H1 (cell line): ENCODE measurements around the gene VPS37C. TPM values are rescaled to one million over a fixed set of nuclear protein-coding genes. Genes with fewer than 3 reads are reported as not detected.

Experiments used
- CTCF ChIA-PET: fragments of 300-600 bp; sonication (Branson Sonifier 250); formaldehyde crosslinking; loops from one replicate; lab custom pipeline; 2021; ENCODE audit not compliant: partially characterized antibody; lab: Charles Lee
- POLR2A ChIA-PET: fragments of 300-600 bp; sonication (Branson Sonifier 250); formaldehyde crosslinking; loops from one replicate; lab custom pipeline; 2021; ENCODE audit warnings: inconsistent platforms; ENCODE audit not compliant: partially characterized antibody; lab: Charles Lee
- DNase-seq, 2 experiments: peaks; one replicate each; pipeline versions ENCODE4 v3.0.0 to v3.0.0-alpha.2; 2010 to 2022; ENCODE audit warnings: low spot score in 2 of 2, low read depth in 1 of 2, mixed read lengths in 1 of 2
- FAIRE-seq: peaks from 2 replicates; lab custom pipeline; 2011; peaks lifted over from hg19 to GRCh38; lab: Jason Lieb, UNC
- H2AFZ ChIP-seq: 2 replicates; pipeline ENCODE4 v1.8.1; 2012; ENCODE audit warnings: low read length, inconsistent platforms
- H2AK5ac ChIP-seq: 2 replicates; pipeline ENCODE4 v1.6.1; 2013; ENCODE audit warnings: low read depth, low read length
- H2BK120ac ChIP-seq: replicated peaks from 2 replicates; pipeline ENCODE3; 2013; ENCODE audit warnings: low read depth, low read length, inconsistent platforms
- H2BK12ac ChIP-seq: 2 replicates; pipeline ENCODE4 v1.6.1; 2013; ENCODE audit warnings: low read depth, low read length
- H2BK15ac ChIP-seq: 2 replicates; pipeline ENCODE4 v1.6.1; 2013; ENCODE audit warnings: low read length
- H2BK20ac ChIP-seq: 2 replicates; pipeline ENCODE4 v1.6.1; 2013; ENCODE audit warnings: low read length
- H2BK5ac ChIP-seq: 2 replicates; pipeline ENCODE4 v1.6.1; 2013; ENCODE audit warnings: low read depth, low read length
- H3K14ac ChIP-seq: 2 replicates; pipeline ENCODE4 v1.6.1; 2013; ENCODE audit warnings: inconsistent platforms; ENCODE audit not compliant: insufficient read length
- H3K18ac ChIP-seq: 2 replicates; pipeline ENCODE4 v1.6.1; 2013; ENCODE audit warnings: low read length; ENCODE audit errors: extremely low read depth
- H3K23ac ChIP-seq: 2 replicates; pipeline ENCODE4 v1.6.1; 2013; ENCODE audit warnings: inconsistent platforms; ENCODE audit not compliant: insufficient read length
- H3K23me2 ChIP-seq: 2 replicates; pipeline ENCODE4 v1.6.1; 2013; ENCODE audit warnings: low read depth, low read length
- H3K27ac ChIP-seq: 2 replicates; pipeline ENCODE4 v1.6.1; 2011; ENCODE audit warnings: low read depth, low read length, inconsistent platforms
- H3K27me3 ChIP-seq, 4 experiments: replicated peaks in 1 of 4; 1 replicate in 1 of 4; 2 replicates in 3 of 4; pipeline versions ENCODE4 v1.6.1 to v1.8.1; 2011 to 2013; ENCODE audit warnings: low read length in 3 of 4, mild to moderate bottlenecking in 3 of 4, inconsistent platforms in 2 of 4, mixed read lengths in 2 of 4, moderate library complexity in 1 of 4; ENCODE audit not compliant: control insufficient read depth in 3 of 4, insufficient read depth in 3 of 4; ENCODE audit errors: extremely low read depth in 1 of 4
- H3K36me3 ChIP-seq, 4 experiments: 2 replicates each; pipeline versions ENCODE4 v1.6.1 to v1.8.1; 2011 to 2013; ENCODE audit warnings: mild to moderate bottlenecking in 4 of 4, low read length in 3 of 4, moderate library complexity in 2 of 4, control low read depth in 1 of 4, inconsistent platforms in 1 of 4; ENCODE audit not compliant: insufficient read depth in 4 of 4, control insufficient read depth in 2 of 4
- H3K4ac ChIP-seq: replicated peaks from 2 replicates; pipeline ENCODE3; 2013; ENCODE audit warnings: low read length, low read depth, mixed read lengths, inconsistent platforms; ENCODE audit not compliant: insufficient read length
- H3K4me1 ChIP-seq, 4 experiments: replicated peaks in 1 of 4; 1 replicate in 1 of 4; 2 replicates in 3 of 4; pipeline versions ENCODE4 v1.6.1 to v1.8.1; 2011 to 2013; ENCODE audit warnings: low read length in 3 of 4, inconsistent platforms in 2 of 4, mixed read lengths in 1 of 4; ENCODE audit not compliant: insufficient read depth in 4 of 4, control insufficient read depth in 3 of 4
- H3K4me2 ChIP-seq, 2 experiments: 2 replicates each; pipeline versions ENCODE4 v1.6.1 to v1.8.1; 2011 to 2013; ENCODE audit warnings: low read depth in 2 of 2, low read length in 2 of 2, control low read depth in 1 of 2, inconsistent platforms in 1 of 2, mild to moderate bottlenecking in 1 of 2; ENCODE audit not compliant: insufficient read depth in 1 of 2
- H3K4me3 ChIP-seq, 4 experiments: fragments of 200-600, 300-600 bp in 1 of 4; sonication (generic), shearing (Covaris generic), sonication (Bioruptor Twin) in 1 of 4; 2 replicates each; pipeline versions ENCODE4 v1.5.1 to v1.8.1; 2011 to 2016; ENCODE audit warnings: low read length in 4 of 4, low read depth in 3 of 4, control low read depth in 2 of 4, inconsistent platforms in 2 of 4, mild to moderate bottlenecking in 2 of 4, mixed read lengths in 1 of 4, moderate library complexity in 1 of 4; ENCODE audit not compliant: insufficient read depth in 2 of 4; ENCODE audit errors: extremely low read depth in 1 of 4
- H3K56ac ChIP-seq: replicated peaks from 2 replicates; pipeline ENCODE3; 2013; ENCODE audit warnings: low read depth, mild to moderate bottlenecking, mixed read lengths, low read length, inconsistent platforms; ENCODE audit not compliant: insufficient read length
- H3K79me1 ChIP-seq: 2 replicates; pipeline ENCODE4 v1.6.1; 2013; ENCODE audit warnings: low read depth, low read length, control low read depth
- H3K79me2 ChIP-seq, 2 experiments: 2 replicates each; pipeline versions ENCODE4 v1.6.1 to v1.8.1; 2012 to 2013; ENCODE audit warnings: low read length in 2 of 2, mild to moderate bottlenecking in 2 of 2, inconsistent platforms in 1 of 2; ENCODE audit not compliant: insufficient read depth in 2 of 2, control insufficient read depth in 1 of 2
- H3K9ac ChIP-seq, 4 experiments: replicated peaks in 1 of 4; 1 replicate in 1 of 4; 2 replicates in 3 of 4; pipeline versions ENCODE4 v1.6.1 to v1.8.1; 2011 to 2013; ENCODE audit warnings: low read depth in 3 of 4, low read length in 3 of 4, control low read depth in 2 of 4, mild to moderate bottlenecking in 2 of 4, moderate library complexity in 2 of 4, inconsistent platforms in 1 of 4; ENCODE audit errors: extremely low read depth in 1 of 4
- H3K9me3 ChIP-seq, 2 experiments: 2 replicates each; pipeline versions ENCODE4 v1.6.1 to v1.8.1; 2012 to 2013; ENCODE audit warnings: mild to moderate bottlenecking in 2 of 2, moderate library complexity in 2 of 2, control low read depth in 1 of 2, inconsistent platforms in 1 of 2, low read depth in 1 of 2, low read length in 1 of 2, mixed read lengths in 1 of 2; ENCODE audit not compliant: insufficient read depth in 2 of 2
- H4K20me1 ChIP-seq, 2 experiments: replicated peaks in 1 of 2; 2 replicates each; pipeline versions ENCODE3 to v1.8.1; 2011 to 2013; ENCODE audit warnings: inconsistent platforms in 2 of 2, low read length in 2 of 2, mild to moderate bottlenecking in 1 of 2; ENCODE audit not compliant: insufficient read depth in 2 of 2, control insufficient read depth in 1 of 2
- H4K5ac ChIP-seq: 2 replicates; pipeline ENCODE4 v1.6.1; 2013; ENCODE audit warnings: low read length, low read depth, mixed read lengths, inconsistent platforms; ENCODE audit not compliant: insufficient read length
- H4K8ac ChIP-seq: 2 replicates; pipeline ENCODE4 v1.8.0; 2013; ENCODE audit warnings: mild to moderate bottlenecking, moderate library complexity, low read length, inconsistent platforms; ENCODE audit not compliant: insufficient read depth; ENCODE audit errors: extremely low read depth
- H4K91ac ChIP-seq: replicated peaks from 2 replicates; pipeline ENCODE3; 2013; ENCODE audit warnings: low read length, mixed read lengths, inconsistent platforms; ENCODE audit not compliant: insufficient read length
- EGR1 ChIP-seq: IDR thresholded peaks from 2 replicates; pipeline ENCODE4 v1.6.1; 2011; ENCODE audit warnings: low read depth, low read length, borderline replicate concordance
- WGBS, 2 experiments: shearing (Covaris generic) in 1 of 2; methylation state at CpG; one replicate each; pipeline versions ENCODE4 v1.1.6 to v1.1.7; 2013 to 2015; ENCODE audit warnings: low lambda C conversion rate in 2 of 2, mixed read lengths in 2 of 2, inconsistent platforms in 1 of 2, low coverage in 1 of 2, missing lambda C conversion rate in 1 of 2; ENCODE audit not compliant: insufficient replicate concordance in 2 of 2, insufficient coverage in 1 of 2, insufficient read length in 1 of 2; ENCODE audit errors: extremely low coverage in 1 of 2, missing lambda C conversion rate in 1 of 2; 5-methylcytosine and 5-hydroxymethylcytosine counted together
- polyA plus RNA-seq, 7 experiments: library from polyadenylated mRNA; depleted of rRNA in 3 of 7; stranded (reverse) in 5 of 7; unstranded in 2 of 7; fragments of >200 nt in 5 of 7; fragments of 200-250 nt in 2 of 7; gene quantifications; 1 replicate in 5 of 7; 2 replicates in 1 of 7; 4 replicates in 1 of 7; pipeline versions ENCODE4 v1.2.1 to v1.2.3, GENCODE V29; 2011 to 2013; ENCODE audit warnings: missing spikeins in 2 of 7, mixed read lengths in 2 of 7
- total RNA-seq: library from RNA; stranded (reverse); fragmentation: NEBNext Ultra II Directional; extraction: Animal tissue kit (Norgen Biotek cat#: 25700); gene quantifications from 2 replicates; pipeline ENCODE4 v1.2.1, GENCODE V29; 2021

The VPS37C gene
- total and polyA plus RNA-seq, 2 of the 8 experiments (the other 6 are each of a cell fraction or from before 2014, with no cell fraction given) = 12.9 to 21.0 TPM

DNA sequence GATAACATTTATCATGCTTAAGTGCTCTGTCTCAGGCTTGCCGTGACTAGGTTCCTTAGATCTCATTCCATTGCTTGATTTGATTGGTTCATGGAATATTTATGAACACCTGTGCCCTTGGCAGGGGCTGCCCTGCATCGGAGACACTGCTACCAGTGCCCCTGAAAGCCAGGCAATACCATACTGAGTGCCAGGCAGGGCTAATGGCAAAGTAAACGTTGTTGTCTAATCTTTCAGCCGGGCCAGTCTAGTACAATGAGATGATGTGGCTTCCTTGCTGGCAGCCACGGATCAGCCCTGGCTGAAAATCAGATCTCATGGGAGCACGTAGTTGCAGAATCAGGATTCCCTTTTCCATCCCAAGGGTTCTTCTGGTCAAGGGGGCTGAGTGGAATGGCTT, 37.1 kb upstream of the VPS37C start:
- H3K4me2 ChIP-seq = no peak overlapping the region
- H3K14ac ChIP-seq = no peak overlapping the region
- no peak overlapping the region for H2AK5ac ChIP-seq
- no peak overlapping the region for H2BK20ac ChIP-seq
- no peak overlapping the region for H3K56ac ChIP-seq
- no peak overlapping the region for H3K27ac ChIP-seq
- H3K23me2 ChIP-seq = no peaks in the 10 kb centered on the region
- H2BK5ac ChIP-seq = no peak overlapping the region
- no peaks in the 10 kb centered on the region for H3K36me3 ChIP-seq
- H3K18ac ChIP-seq = no peak overlapping the region
- no peaks in the 10 kb centered on the region for H4K20me1 ChIP-seq
- H3K4me1 ChIP-seq = peaks cover 0 to 8% (median 0%) of the 10 kb centered on the region in 4 experiments; a peak in 2 of 7 replicates
- no peaks in the 10 kb centered on the region for H3K79me1 ChIP-seq
- no peak for FAIRE-seq
- 0 out of 4 replicates have a peak, but pooled peaks cover 0 to 3% of the 10 kb centered on the region in 2 experiments for H3K9me3 ChIP-seq
- H3K23ac ChIP-seq = no peak overlapping the region
- no peak overlapping the region for H3K9ac ChIP-seq
- no peak overlapping the region for H2AFZ ChIP-seq
- H4K91ac ChIP-seq = no peak overlapping the region
- H3K79me2 ChIP-seq = no peaks in the 10 kb centered on the region
- no peak overlapping the region for H3K4ac ChIP-seq
- H4K5ac ChIP-seq = no peak overlapping the region
- POLR2A ChIA-PET = no interaction called here
- no peak overlapping the region for H2BK15ac ChIP-seq
- CTCF ChIA-PET = interaction anchor here (1.1 to 2.8 kb wide), 2 partner anchors 11 to 56 kb away, joined by 4 to 13 read pairs; no protein-coding TSS in a partner anchor
- DNase-seq = no peak
- no peak overlapping the region for H2BK12ac ChIP-seq
- H2BK120ac ChIP-seq = no peak overlapping the region
- no peak overlapping the region for H3K4me3 ChIP-seq
- no peak overlapping the region for H4K8ac ChIP-seq
- no peaks in the 10 kb centered on the region for H3K27me3 ChIP-seq
- 87% methylated on average over 6 of the region's 6 CpGs; no CpG with 5 or more reads in 1 of the 2 experiments for WGBS, 2 experiments
- TF ChIP-seq EGR1 = no peak
